ENCODE results near the gene TARDBP. TPM values are rescaled to one million over a fixed set of nuclear protein-coding genes. Genes with fewer than 3 reads are reported as not detected.
A peak's percentile ranks its signal among the peaks of the same experiment; 100 is the strongest.
"Not testable (repeated sequence)": the region's sequence is repeated elsewhere in the genome, so short reads cannot be mapped to it uniquely, and the experiment has no call there.

The TARDBP gene
- polyA plus RNA-seq, 10 donors, result 141 to 224 (median 183) TPM

- DNase-seq, result no peak
These were observed 46.2 kb downstream of the TARDBP start for GRCh38 chr1:11058595-11059154.

GRCh38 chr1:11059155-11059967 lies 46.9 kb downstream of the TARDBP start:
- peak in 1 of 3 donors; percentile 49 for DNase-seq

- DNase-seq, result peak; percentile 92 to 96 (median 93)
These were observed 47.7 kb downstream of the TARDBP start, which contains the start of gene SRM for GRCh38 chr1:11059968-11060830. Gene SRM (minus strand): TSS chr1:11060018. CDS start chr1:11059943, 75 bp downstream.

- DNase-seq, result no peak
These were observed 49.4 kb downstream of the TARDBP start for GRCh38 chr1:11061652-11062365.

GRCh38 chr1:11062965-11063401 lies 50.5 kb downstream of the TARDBP start:
- DNase-seq, result no peak

GRCh38 chr1:11063937-11064537 lies 51.6 kb downstream of the TARDBP start:
- not testable (repeated sequence) for DNase-seq

GRCh38 chr1:11064942-11065341 lies 52.5 kb downstream of the TARDBP start:
- no peak for DNase-seq

- DNase-seq, result no peak
These were observed 53.3 kb downstream of the TARDBP start for GRCh38 chr1:11065796-11066195.

GRCh38 chr1:11067716-11068599 lies 55.5 kb downstream of the TARDBP start:
- DNase-seq, result no peak

- no peak for DNase-seq
These were observed 56.4 kb downstream of the TARDBP start for GRCh38 chr1:11068600-11069473.

GRCh38 chr1:11070876-11071275 lies 58.4 kb downstream of the TARDBP start:
- DNase-seq, result no peak

GRCh38 chr1:11071463-11072215 lies 59.2 kb downstream of the TARDBP start:
- DNase-seq, result no peak

GRCh38 chr1:11072216-11072917 lies 59.9 kb downstream of the TARDBP start:
- no peak for DNase-seq

GRCh38 chr1:11073398-11073797 lies 60.9 kb downstream of the TARDBP start:
- not testable (repeated sequence) for DNase-seq

All from muscle of back (tissue), 11 donors.